ENCODE data around the gene PTPN20. TPM values are rescaled to one million over a fixed set of nuclear protein-coding genes. Genes with fewer than 3 reads are reported as not detected.

The PTPN20 gene
- total RNA-seq, 2 experiments from 2014 or later, result not detected

- no peak for DNase-seq (ENCODE audit: low spot score)
- intact Hi-C loops (cut with micrococcal nuclease; ENCODE audit: unreplicated experiment), result no loop called here
- TF ChIP-seq EZH2phosphoT487 (IDR thresholded peaks at IDR 0.05; ENCODE audit: borderline replicate concordance, low read depth, low read length), result no peak
- TF ChIP-seq CTCF (conservative IDR thresholded peaks at IDR 0.05; ENCODE audit: low read length), result 0 out of 2 replicates have a peak, but pooled peaks have one; percentile 10
- Histone ChIP-seq H3K9me2 (ENCODE audit: insufficient read depth, low read length) (no peaks in the 10 kb centered on the region), H2AFZ (ENCODE audit: low read length) (no peak overlapping the region), H4K20me1 (ENCODE audit: insufficient read depth, low read length) (no peaks in the 10 kb centered on the region), H3K4me2 (ENCODE audit: low read length) (no peak overlapping the region), H3K9me3 (ENCODE audit: low read length) (no peaks in the 10 kb centered on the region), H3K27ac (ENCODE audit: low read depth, low read length, poor library complexity, severe bottlenecking) (no peak overlapping the region), H3K79me2 (ENCODE audit: insufficient read depth, low read depth, low read length) (no peaks in the 10 kb centered on the region), H3K4me3 (ENCODE audit: low read depth, low read length, poor library complexity, severe bottlenecking) (no peak overlapping the region), H3K4me1 (ENCODE audit: insufficient read depth, low read length, poor library complexity, severe bottlenecking) (no peaks in the 10 kb centered on the region), H3K36me3 (ENCODE audit: insufficient read depth, low read length) (no peaks in the 10 kb centered on the region)
- CTCF ChIA-PET (ENCODE audit: unreplicated experiment), result no interaction called here
- no TSS peak for BruUV-seq (replicated peaks)
- POLR2A ChIA-PET, result no interaction called here
These were observed 84.0 kb downstream of the PTPN20 start for GRCh38 chr10:46995234-46995633.

- Histone ChIP-seq H3K4me2 (ENCODE audit: low read length) (no peak overlapping the region), H3K27ac (ENCODE audit: low read depth, low read length, poor library complexity, severe bottlenecking) (no peak overlapping the region), H3K36me3 (ENCODE audit: insufficient read depth, low read length) (no peaks in the 10 kb centered on the region), H3K4me1 (ENCODE audit: insufficient read depth, low read length, poor library complexity, severe bottlenecking) (no peaks in the 10 kb centered on the region), H3K9me3 (ENCODE audit: low read length) (no peaks in the 10 kb centered on the region), H3K79me2 (ENCODE audit: insufficient read depth, low read depth, low read length) (no peaks in the 10 kb centered on the region), H2AFZ (ENCODE audit: low read length) (no peak overlapping the region), H4K20me1 (ENCODE audit: insufficient read depth, low read length) (no peaks in the 10 kb centered on the region), H3K4me3 (ENCODE audit: low read depth, low read length, poor library complexity, severe bottlenecking) (no peak overlapping the region), H3K9me2 (ENCODE audit: insufficient read depth, low read length) (no peaks in the 10 kb centered on the region)
- intact Hi-C loops (cut with micrococcal nuclease; ENCODE audit: unreplicated experiment), result no loop called here
- no TSS peak for BruUV-seq (replicated peaks)
- ChIA-PET POLR2A (interaction anchor here (0.6 kb wide), 1 partner anchor 1357 kb away, joined by 3 read pairs; no protein-coding TSS in a partner anchor), CTCF (ENCODE audit: unreplicated experiment) (no interaction called here)
- DNase-seq (ENCODE audit: low spot score), result no peak
- TF ChIP-seq CTCF (conservative IDR thresholded peaks at IDR 0.05; ENCODE audit: low read length) (no peak), EZH2phosphoT487 (IDR thresholded peaks at IDR 0.05; ENCODE audit: borderline replicate concordance, low read depth, low read length) (no peak)
These were observed 87.0 kb downstream of the PTPN20 start for GRCh38 chr10:46998192-46998591.

- TF ChIP-seq CTCF (conservative IDR thresholded peaks at IDR 0.05; ENCODE audit: low read length) (no peak), EZH2phosphoT487 (IDR thresholded peaks at IDR 0.05; ENCODE audit: borderline replicate concordance, low read depth, low read length) (no peak)
- no peak for DNase-seq (ENCODE audit: low spot score)
- no peak overlapping the region for H2AFZ ChIP-seq (ENCODE audit: low read length)
- no peaks in the 10 kb centered on the region for H3K79me2 ChIP-seq (ENCODE audit: insufficient read depth, low read depth, low read length)
- H3K27ac ChIP-seq (ENCODE audit: low read depth, low read length, poor library complexity, severe bottlenecking), result no peak overlapping the region
- no peak overlapping the region for H3K4me2 ChIP-seq (ENCODE audit: low read length)
- H4K20me1 ChIP-seq (ENCODE audit: insufficient read depth, low read length), result no peaks in the 10 kb centered on the region
- H3K9me3 ChIP-seq (ENCODE audit: low read length), result no peaks in the 10 kb centered on the region
- ChIA-PET CTCF (ENCODE audit: unreplicated experiment) (no interaction called here), POLR2A (interaction anchor here (0.6 kb wide), 1 partner anchor 1357 kb away, joined by 3 read pairs; no protein-coding TSS in a partner anchor)
- no peaks in the 10 kb centered on the region for H3K9me2 ChIP-seq (ENCODE audit: insufficient read depth, low read length)
- H3K4me3 ChIP-seq (ENCODE audit: low read depth, low read length, poor library complexity, severe bottlenecking), result no peak overlapping the region
- H3K36me3 ChIP-seq (ENCODE audit: insufficient read depth, low read length), result no peaks in the 10 kb centered on the region
- intact Hi-C loops (cut with micrococcal nuclease; ENCODE audit: unreplicated experiment), result no loop called here
- BruUV-seq (replicated peaks), result no TSS peak
- no peaks in the 10 kb centered on the region for H3K4me1 ChIP-seq (ENCODE audit: insufficient read depth, low read length, poor library complexity, severe bottlenecking)
These were observed 87.4 kb downstream of the PTPN20 start for GRCh38 chr10:46998595-46998994.

All from OCI-LY7 (cell line).